NCI-H146 treated with DMSO at 0.1 percent for 48 hours (cell line): ENCODE data around the gene CCNI2.
A peak's percentile ranks its signal among the peaks of the same experiment; 100 is the strongest.

Experiments
- DNase-seq: peaks from one replicate; lab custom pipeline; 2025; ENCODE audit not compliant: unreplicated experiment; lab: John Stamatoyannopoulos, UW

CCNI2 gene

GRCh38 chr5:132746954-132747615 lies at the start of gene CCNI2:
Gene CCNI2 (plus strand): TSS chr5:132747426. CDS start chr5:132747496, 70 bp downstream.
- no peak for DNase-seq

GRCh38 chr5:132704875-132705274 lies 42.4 kb upstream of the CCNI2 start:
- no peak for DNase-seq

- DNase-seq: no peak
Observed at GRCh38 chr5:132708645-132709044, 38.6 kb upstream of the CCNI2 start.

DNA sequence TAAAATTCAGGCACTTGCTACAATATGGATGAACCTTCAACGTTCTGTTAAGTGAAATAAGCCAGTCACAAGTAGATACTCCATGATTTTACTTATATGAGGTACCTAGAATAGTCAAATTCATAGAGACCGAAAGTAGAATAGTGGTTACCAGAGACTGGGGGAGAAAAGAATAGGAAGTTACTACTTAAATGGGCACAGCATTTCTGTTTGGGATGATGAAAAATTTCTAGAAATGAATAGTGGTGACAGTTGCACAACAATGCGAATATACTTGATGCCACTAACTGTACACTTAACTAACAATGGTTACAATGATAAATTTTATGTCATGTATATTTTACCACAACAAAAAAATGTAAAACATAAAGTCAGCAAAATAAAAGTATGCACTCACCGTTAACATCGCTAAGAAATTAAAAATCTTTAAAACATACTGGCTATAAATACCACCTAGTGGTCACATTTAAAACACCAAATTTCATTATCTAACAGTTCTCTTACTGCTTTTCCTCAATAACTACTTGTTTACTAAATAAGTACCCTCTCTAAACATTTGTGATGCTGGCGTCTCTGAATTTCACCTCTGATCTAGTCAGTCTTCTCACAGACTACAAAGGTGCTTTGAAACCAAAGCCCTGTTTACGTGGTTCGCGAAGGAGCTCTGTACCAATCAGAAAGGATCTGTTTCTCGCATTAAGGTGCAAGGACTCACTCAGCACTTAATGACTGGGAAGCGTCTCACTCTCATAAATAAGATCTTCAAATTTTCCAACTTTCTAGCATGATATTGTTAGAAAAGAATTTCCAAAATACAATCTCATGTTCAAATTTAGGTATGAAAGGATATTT lies 32.5 kb upstream of the CCNI2 start:
- no peak for DNase-seq

DNA sequence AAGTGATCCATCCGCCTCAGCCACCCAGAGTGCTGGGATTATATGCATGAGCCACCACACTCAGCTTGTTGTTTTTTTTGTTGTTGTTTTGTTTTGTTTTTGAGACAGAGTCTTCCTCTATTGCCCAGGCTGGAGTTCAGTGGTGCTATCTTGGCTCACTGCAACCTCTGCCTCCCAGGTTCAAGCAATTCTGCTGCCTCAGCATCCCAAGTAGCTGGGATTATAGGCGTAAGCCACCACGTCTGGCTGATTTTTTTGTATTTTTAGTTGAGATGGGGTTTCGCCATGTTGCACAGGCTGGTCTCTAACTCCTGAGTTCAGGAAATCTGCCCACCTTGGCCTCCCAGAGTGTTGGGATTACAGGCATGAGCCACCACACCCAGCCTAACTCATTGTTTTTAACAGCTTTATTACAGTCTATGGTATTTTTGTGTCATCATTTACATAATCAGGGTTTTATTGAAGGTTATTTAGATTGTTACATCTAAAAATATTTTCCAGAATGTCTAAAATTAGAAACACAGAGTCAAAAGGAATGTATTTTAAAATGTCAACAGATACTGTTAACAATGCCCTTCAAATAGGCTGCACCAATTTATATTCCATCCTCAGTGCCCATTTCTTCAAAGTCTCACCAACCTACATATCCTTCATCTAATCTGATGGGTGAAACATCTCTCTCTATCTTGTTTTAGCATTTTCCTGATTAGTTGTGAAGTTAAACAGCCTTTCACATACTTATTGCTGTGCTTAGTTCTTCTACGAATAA lies 28.5 kb upstream of the CCNI2 start:
- no peak for DNase-seq

- no peak for DNase-seq
Observed at GRCh38 chr5:132725745-132726144, 21.5 kb upstream of the CCNI2 start.

DNA sequence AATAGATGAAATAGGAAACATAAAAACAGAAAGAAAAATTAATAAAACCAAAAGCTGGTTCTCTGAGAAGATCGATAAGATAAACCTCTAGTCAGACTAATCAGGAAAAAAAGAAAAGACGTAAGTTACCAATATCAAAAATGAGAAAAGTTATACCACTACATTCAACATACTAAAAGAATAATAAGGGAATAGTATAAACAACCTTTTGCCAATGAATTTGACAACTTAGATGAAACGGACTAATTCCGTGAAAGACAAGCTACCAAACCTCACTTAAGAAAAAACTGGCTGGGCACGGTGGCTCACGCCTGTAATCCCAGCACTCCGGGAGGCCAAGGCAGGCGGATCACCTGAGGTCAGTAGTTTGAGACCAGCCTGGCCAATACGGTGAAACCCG lies 17.3 kb upstream of the CCNI2 start:
- no peak for DNase-seq

DNA sequence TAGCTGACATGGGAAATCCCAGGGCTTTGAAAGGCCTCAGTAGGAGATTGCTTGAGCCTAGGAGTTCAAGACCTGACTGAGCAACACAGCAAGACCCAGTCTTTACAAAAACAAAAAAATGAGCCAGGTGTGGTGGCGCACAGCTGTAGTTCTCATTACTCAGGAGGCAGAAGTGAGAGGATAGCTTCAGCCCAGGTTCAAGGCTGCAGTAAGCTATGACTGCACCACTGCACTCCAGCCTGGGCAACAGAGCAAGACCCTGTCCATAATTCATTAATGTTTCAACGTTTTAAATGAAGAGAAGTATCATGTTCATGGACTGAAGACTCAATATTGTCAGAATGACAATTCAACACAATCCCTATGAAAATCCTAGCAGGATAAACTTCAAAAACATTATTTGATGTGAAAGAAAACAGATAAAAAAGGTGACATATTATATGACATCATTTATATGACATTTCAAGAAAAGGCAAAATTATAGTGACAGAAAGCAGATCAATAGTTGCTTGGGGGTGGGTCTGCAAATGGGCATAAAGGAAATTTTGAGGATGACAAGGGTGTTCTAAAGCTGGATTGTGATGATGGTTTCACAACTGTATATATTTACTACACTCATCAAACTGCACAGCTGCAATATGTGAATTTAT lies 13.6 kb upstream of the CCNI2 start:
- no peak for DNase-seq

GRCh38 chr5:132734687-132735086 lies 12.5 kb upstream of the CCNI2 start:
- no peak for DNase-seq

GRCh38 chr5:132736853-132737833 lies 10.1 kb upstream of the CCNI2 start, which contains the start of gene KIF3A:
Gene KIF3A (minus strand): TSS chr5:132737546. CDS start chr5:132737419, 127 bp downstream.
- DNase-seq: peak; percentile 88

GRCh38 chr5:132737982-132738681 lies 9.1 kb upstream of the CCNI2 start:
- DNase-seq: no peak

DNA sequence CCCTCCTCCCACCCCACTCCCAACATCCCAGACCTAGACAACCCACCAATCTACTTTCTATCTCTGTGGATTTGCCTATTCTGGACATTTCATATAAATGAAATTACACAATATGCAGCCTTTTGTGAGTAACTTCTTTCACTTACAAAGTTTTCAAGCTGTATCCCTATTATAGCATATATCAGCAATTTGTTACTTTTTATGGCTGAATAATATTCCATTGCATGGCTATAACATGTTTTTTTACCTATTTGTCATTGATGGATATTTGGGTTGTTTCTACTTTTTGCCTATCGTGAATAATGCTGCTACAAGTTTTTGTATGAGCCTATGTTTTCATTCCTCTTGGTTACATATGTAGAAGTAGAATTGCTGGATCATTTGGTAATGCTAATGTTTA lies 8.0 kb upstream of the CCNI2 start:
- DNase-seq: no peak

- no peak for DNase-seq
Observed at GRCh38 chr5:132742158-132742557, 5.1 kb upstream of the CCNI2 start.

GRCh38 chr5:132742626-132743025 lies 4.6 kb upstream of the CCNI2 start:
- DNase-seq: no peak

GRCh38 chr5:132744659-132745058 lies 2.6 kb upstream of the CCNI2 start:
- no peak for DNase-seq

- no peak for DNase-seq
Observed at GRCh38 chr5:132746592-132746953, 653 bp upstream of the CCNI2 start.

DNA sequence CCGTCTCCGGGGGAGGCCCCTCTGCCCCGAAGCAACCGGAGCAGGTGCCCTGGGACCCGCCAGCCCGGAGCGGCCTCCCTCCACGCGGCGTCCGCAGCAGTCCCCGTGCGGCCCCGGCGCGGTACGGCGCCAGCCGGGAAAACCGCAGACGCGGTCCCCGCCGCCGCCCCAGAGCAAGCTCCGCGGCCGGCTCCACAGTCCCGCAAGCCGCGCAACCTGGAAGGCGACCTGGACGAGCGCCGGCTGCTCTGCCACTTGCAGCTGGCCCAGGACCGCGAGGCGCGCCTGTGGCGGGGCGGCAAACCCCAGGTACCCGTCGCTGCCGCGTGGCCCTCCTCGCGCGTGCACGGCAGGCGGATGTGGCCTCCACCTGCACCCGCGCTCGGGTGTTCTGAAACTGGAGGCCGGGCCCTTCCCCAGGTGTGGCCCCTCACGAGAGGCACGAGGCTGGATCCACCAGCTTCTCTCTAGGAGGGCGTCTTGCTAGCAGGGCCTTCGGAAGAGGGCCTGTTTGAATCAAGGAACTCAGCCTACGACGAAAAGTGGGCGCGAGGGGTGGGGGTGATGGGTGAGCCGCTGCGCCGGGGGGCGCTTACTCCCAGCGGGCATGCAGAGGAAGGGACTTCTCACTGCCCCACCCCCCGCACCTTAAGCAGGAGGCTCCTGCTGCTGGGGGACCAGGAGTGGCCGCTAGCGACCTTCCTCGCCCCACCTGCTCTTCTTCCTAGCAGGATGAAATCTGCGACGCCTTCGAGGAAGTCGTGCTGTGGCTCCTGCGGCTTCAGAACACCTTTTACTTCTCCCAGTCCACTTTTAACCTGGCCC lies 602 bp downstream of the CCNI2 start:
- no peak for DNase-seq

GRCh38 chr5:132748522-132749000 lies 1.3 kb downstream of the CCNI2 start:
- DNase-seq: no peak
